Cardiac fibroblast (primary cell): ENCODE measurements around the gene RHOU.

Source experiments
- DNase-seq, 2 donors: peaks; one replicate each; pipeline versions ENCODE4 v3.0.0 to v3.0.0-alpha.2; 2010; ENCODE audit warnings: low read depth in 2 of 2
- H3K4me3 ChIP-seq, 2 donors: replicated peaks in 1 of 2; 1 replicate in 1 of 2; 2 replicates in 1 of 2; pipeline ENCODE4 v1.5.1; 2011; ENCODE audit warnings: low read depth in 2 of 2, low read length in 2 of 2, mild to moderate bottlenecking in 2 of 2, moderate library complexity in 1 of 2
- TF ChIP-seq, protein P1 (sequence below): IDR thresholded peaks from one replicate; pipeline ENCODE4 v1.5.1; 2011; ENCODE audit warnings: low read depth, mild to moderate bottlenecking, low read length, inconsistent platforms

Gene RHOU

DNA sequence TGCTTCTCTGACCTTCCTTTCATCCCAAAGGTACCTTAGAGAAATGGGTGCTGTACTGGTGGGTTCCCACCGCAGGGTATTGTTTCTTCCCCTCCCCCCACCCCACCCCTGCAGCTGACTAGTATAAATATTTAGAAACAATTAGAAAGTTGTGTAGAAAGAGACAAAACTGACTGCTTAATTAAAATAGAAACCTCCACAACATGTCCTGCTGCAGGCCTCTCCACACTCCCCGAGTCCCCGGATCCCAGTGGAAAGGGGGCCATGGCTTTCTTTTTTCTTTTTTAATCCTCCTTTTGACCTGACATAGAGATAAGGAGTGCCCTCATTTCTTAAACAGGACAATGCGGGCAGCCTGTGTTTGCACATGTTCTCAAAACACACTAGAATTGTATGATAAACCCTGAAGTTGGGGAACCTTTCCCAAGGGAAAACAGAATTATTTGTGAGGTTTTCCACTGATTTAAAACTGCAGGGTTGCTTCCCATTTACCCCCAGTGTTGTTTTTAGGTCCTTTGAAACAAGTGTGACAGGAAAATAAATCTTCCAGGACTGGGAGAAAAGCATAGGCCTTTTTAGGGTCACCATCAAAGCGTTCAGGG is 1.7 kb downstream of the RHOU start:
- peak overlapping the region in 1 of 2 donors; percentile 75 for H3K4me3 ChIP-seq
- no peak for DNase-seq
- TF ChIP-seq, protein P1, sequence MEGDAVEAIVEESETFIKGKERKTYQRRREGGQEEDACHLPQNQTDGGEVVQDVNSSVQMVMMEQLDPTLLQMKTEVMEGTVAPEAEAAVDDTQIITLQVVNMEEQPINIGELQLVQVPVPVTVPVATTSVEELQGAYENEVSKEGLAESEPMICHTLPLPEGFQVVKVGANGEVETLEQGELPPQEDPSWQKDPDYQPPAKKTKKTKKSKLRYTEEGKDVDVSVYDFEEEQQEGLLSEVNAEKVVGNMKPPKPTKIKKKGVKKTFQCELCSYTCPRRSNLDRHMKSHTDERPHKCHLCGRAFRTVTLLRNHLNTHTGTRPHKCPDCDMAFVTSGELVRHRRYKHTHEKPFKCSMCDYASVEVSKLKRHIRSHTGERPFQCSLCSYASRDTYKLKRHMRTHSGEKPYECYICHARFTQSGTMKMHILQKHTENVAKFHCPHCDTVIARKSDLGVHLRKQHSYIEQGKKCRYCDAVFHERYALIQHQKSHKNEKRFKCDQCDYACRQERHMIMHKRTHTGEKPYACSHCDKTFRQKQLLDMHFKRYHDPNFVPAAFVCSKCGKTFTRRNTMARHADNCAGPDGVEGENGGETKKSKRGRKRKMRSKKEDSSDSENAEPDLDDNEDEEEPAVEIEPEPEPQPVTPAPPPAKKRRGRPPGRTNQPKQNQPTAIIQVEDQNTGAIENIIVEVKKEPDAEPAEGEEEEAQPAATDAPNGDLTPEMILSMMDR: no peak

DNA sequence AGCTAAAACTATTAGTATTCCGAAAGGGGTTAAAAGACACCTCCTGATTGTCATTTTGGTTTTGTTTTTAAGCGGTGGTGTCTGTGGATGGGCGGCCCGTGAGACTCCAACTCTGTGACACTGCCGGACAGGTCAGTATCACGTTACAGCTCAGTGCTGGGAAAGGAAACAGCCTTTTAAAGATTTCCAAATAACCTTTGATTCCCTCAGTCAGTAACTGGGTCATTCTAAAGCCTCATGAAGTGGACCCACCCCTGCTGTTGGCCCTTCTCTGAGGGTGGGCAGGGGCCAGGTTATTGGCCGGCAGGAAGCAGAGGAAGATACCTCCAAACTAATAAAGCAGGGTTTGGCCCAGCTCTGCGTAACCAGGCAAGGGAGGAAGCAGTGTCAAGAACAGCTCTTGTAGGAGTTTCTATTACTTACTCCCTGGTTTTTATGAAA is 2.3 kb downstream of the RHOU start:
- H3K4me3 ChIP-seq: peak overlapping the region in 1 of 2 donors; percentile 75
- no peak for DNase-seq
- TF ChIP-seq, protein P1: no peak

DNA sequence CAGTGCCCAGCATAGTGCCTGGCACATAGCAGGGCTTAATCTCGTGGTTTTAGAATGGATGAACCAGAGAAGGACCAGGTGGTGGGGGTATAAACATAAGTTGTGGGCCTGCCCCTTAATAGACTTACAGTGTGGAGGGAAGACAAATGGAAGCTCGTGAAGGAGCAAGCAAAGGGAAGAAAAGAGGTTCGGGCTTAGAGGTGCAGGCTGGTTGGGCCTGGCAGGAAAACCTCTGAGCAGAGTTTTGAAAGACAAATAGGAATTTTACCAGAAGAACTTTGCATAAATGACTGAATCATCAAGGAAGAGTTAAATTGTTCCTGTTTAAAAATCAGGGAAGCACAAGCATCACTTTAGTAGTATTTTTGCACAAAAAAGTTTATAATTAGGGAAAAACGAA is 4.5 kb downstream of the RHOU start:
- H3K4me3 ChIP-seq: no peak overlapping the region
- TF ChIP-seq, protein P1: no peak
- no peak for DNase-seq

DNA sequence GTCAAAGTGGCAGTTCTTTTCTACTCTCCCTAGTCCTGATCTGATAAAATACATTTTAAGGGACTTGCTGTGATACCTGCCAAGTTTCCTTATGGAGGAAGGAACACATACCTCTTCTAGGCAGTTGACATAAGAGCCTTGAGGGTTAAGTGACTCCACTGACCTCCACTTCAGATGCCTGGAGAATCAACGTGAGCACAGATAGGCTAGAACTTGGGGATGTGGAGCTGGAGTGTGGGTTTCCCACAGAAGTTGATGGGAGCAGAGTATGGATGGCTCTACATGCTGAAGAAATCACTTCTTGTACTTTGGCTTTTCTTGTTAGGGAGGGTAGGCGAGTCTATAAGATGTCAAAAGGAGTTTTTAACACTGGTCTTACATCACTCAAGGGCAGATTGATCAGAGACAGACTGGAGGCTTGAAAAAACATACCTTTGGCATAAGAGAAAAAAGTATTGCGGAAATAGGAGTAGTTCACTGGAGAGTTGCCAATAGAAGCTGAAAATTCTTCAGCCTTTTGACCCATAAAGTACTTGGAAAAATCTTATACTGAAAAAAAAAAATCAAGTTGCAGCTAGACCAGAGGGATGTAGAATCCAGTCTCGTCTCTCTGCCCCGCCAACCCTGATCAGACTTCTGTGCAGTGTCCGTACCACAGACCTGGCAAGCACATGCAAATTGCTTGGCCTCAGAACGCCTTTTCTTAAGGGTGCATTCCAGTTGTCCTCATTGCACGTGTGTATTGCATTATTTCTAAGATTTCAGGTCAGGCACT is 5.5 kb downstream of the RHOU start:
- TF ChIP-seq, protein P1: no peak
- peak in 1 of 2 donors; percentile 42 for DNase-seq
- H3K4me3 ChIP-seq: no peak overlapping the region

DNA sequence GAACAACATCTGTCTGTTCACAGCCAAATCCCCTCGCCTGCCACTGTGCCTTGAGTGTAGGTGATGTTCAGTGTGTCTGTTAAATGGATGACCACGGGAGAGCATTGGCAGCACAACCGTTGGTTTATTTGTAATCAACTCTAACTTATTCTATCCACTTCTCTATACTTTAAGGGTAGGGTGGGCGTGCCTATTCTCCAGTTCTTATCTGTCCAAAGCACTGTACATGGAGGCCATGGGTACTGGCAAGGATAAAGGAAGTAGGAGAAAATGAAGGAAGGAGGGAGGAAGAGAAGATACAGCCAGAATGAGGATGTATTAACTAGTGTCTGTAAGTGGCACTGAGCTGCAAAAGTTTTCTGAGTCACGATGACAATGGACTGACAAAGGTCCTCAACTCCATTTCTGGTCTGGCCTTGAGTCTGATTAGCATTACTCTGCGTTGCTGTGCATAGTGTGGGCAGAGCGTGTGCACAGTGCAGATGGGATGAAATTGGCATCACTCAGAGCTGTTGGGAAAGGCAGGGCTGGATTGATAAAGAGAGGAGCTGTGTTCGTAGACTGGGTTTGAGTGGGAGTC is 7.1 kb downstream of the RHOU start:
- DNase-seq: no peak
- H3K4me3 ChIP-seq: no peak overlapping the region
- TF ChIP-seq, protein P1: no peak

DNA sequence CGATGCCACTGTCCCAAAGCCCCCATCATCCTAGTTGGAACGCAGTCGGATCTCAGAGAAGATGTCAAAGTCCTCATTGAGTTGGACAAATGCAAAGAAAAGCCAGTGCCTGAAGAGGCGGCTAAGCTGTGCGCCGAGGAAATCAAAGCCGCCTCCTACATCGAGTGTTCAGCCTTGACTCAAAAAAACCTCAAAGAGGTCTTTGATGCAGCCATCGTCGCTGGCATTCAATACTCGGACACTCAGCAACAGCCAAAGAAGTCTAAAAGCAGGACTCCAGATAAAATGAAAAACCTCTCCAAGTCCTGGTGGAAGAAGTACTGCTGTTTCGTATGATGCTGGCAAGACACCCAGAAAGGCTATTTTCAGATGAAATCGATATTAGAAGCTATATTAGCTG is 8.1 kb downstream of the RHOU start:
- TF ChIP-seq, protein P1: no peak
- H3K4me3 ChIP-seq: no peak overlapping the region

More for the DNA sequence above, 8.1 kb downstream of the RHOU start:
- no peak for DNase-seq
